ENCODE data around the gene ARID4B. TPM values are rescaled to one million over a fixed set of nuclear protein-coding genes. Genes with fewer than 3 reads are reported as not detected.

The ARID4B gene
- total and polyA plus RNA-seq, 2 donors from 2014 or later, result 6.6 to 50.3 TPM

DNA sequence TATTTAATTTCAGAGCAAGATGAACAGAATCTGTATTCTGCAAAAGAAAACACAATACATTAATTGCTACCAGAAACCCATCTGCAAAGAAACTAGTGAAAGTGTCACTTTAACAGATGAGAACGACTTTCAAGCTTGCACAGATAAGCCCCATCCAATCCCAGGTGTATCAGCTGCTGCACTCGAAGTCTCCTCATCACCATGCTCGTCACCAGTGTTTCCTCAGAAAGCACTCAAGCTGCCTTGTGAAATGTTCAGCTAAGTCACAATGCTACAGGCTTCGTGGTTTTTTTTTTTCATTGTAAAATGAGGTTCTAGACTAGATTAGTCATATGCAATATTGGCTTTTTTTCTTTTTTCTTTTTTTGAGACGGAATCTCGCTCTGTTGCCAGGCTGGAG is 196.0 kb downstream of the ARID4B start:
- no peak for DNase-seq
- intact Hi-C loops (cut with DNase I), result no loop called here
- no peaks in the 10 kb centered on the region for H3K9me3 ChIP-seq (ENCODE audit: control insufficient read depth in 2 of 3, insufficient read depth in 1 of 3, low read length in 3 of 3)
- no peak overlapping the region for H3K4me3 ChIP-seq (ENCODE audit: low read length in 3 of 3)
- H3K9ac ChIP-seq (ENCODE audit: low read length in 3 of 3), result no peak overlapping the region
- H3K27me3 ChIP-seq (ENCODE audit: control insufficient read depth, insufficient read depth, low read length), result no peaks in the 10 kb centered on the region
- TF ChIP-seq, protein P1, sequence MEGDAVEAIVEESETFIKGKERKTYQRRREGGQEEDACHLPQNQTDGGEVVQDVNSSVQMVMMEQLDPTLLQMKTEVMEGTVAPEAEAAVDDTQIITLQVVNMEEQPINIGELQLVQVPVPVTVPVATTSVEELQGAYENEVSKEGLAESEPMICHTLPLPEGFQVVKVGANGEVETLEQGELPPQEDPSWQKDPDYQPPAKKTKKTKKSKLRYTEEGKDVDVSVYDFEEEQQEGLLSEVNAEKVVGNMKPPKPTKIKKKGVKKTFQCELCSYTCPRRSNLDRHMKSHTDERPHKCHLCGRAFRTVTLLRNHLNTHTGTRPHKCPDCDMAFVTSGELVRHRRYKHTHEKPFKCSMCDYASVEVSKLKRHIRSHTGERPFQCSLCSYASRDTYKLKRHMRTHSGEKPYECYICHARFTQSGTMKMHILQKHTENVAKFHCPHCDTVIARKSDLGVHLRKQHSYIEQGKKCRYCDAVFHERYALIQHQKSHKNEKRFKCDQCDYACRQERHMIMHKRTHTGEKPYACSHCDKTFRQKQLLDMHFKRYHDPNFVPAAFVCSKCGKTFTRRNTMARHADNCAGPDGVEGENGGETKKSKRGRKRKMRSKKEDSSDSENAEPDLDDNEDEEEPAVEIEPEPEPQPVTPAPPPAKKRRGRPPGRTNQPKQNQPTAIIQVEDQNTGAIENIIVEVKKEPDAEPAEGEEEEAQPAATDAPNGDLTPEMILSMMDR (IDR thresholded peaks at IDR 0.05; ENCODE audit: borderline replicate concordance, extremely low read depth, insufficient read depth), result no peak
- no peak overlapping the region for H3K27ac ChIP-seq (ENCODE audit: low read depth in 2 of 2, low read length in 2 of 2)
- peaks cover 0 to 4% (median 0%) of the 10 kb centered on the region in 3 donors for H3K4me1 ChIP-seq (ENCODE audit: control insufficient read depth in 2 of 3, insufficient read depth in 2 of 3, low read depth in 1 of 3, low read length in 3 of 3)
- H3K36me3 ChIP-seq (ENCODE audit: control insufficient read depth in 2 of 3, insufficient read depth in 3 of 3, low read length in 3 of 3), result peaks cover 5 to 22% (median 19%) of the 10 kb centered on the region in 3 donors
- no peak for FAIRE-seq

DNA sequence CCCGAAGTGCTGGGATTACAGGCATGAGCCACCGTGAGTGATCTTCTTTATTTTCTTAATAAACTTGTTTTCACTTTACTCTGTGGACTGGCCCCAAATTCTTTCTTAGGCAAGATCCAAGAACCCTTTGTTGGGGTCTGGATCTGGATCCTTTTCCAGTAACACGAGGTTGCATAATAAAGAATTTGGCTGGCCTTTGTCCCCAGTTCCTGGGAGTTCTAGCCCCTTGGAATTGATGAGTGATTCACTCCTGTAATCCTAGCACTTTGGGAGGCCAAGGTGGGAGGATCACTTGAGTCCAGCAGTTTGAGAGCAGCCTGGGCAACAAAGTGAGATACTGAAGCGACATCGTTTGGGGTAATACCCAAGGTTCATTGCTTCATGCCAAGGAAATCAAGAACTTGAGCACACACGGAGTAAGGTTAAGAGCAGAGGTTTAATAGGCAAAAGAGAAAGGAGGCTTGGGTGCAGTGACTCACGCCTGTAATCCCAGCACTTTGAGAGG is 197.2 kb downstream of the ARID4B start:
- intact Hi-C loops (cut with DNase I), result no loop called here
- TF ChIP-seq, protein P1 (IDR thresholded peaks at IDR 0.05; ENCODE audit: borderline replicate concordance, extremely low read depth, insufficient read depth), result no peak
- no peaks in the 10 kb centered on the region for H3K27me3 ChIP-seq (ENCODE audit: control insufficient read depth, insufficient read depth, low read length)
- H3K9ac ChIP-seq (ENCODE audit: low read length in 3 of 3), result no peak overlapping the region
- peaks cover 0 to 7% (median 0%) of the 10 kb centered on the region in 3 donors for H3K4me1 ChIP-seq (ENCODE audit: control insufficient read depth in 2 of 3, insufficient read depth in 2 of 3, low read depth in 1 of 3, low read length in 3 of 3)
- no peak for FAIRE-seq
- no peak overlapping the region for H3K4me3 ChIP-seq (ENCODE audit: low read length in 3 of 3)
- DNase-seq, result no peak
- peaks cover 2 to 11% (median 9%) of the 10 kb centered on the region in 3 donors for H3K36me3 ChIP-seq (ENCODE audit: control insufficient read depth in 2 of 3, insufficient read depth in 3 of 3, low read length in 3 of 3)
- H3K9me3 ChIP-seq (ENCODE audit: control insufficient read depth in 2 of 3, insufficient read depth in 1 of 3, low read length in 3 of 3), result no peaks in the 10 kb centered on the region
- no peak overlapping the region for H3K27ac ChIP-seq (ENCODE audit: low read depth in 2 of 2, low read length in 2 of 2)

DNA sequence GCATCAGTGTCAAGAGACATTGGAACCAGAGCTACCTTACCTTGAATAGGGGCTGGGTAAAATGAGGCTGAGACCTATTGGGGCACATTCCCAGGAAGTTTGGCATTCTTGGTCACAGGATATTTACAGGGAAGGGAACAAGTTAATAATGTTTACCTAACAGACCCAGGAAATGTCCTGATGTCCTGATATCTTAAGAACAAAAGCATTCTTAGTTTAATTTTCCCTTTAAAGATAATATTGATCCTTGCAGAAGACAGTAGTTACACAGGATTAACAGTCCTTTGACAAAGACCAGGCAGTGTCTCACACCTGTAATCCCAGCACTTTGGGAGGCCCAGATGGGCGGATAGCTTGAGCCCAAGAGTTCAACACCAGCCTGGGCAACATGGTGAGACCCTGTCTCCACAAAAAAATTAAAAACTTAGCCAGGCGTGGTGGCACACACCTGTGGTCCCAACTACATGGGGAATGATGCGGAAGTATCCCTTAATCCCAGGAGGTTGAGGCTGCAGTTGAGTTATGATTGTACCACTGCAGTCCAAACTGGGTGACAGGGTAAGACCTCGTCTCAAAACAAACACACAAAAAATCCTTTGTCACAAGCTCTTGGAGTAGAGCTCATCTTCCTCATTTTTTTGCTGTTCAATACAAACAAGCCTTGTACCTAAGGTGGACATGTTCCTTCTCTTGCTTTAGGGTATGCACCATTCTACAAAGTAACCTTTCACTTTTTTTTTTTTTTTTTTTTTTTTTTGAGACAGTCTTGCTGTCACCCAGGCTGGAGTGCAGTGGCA is 198.0 kb downstream of the ARID4B start:
- no peak overlapping the region for H3K27ac ChIP-seq (ENCODE audit: low read depth in 2 of 2, low read length in 2 of 2)
- H3K9ac ChIP-seq (ENCODE audit: low read length in 3 of 3), result no peak overlapping the region
- no peak overlapping the region for H3K4me3 ChIP-seq (ENCODE audit: low read length in 3 of 3)
- H3K36me3 ChIP-seq (ENCODE audit: control insufficient read depth in 2 of 3, insufficient read depth in 3 of 3, low read length in 3 of 3), result peaks cover 0 to 5% (median 5%) of the 10 kb centered on the region in 3 donors
- H3K4me1 ChIP-seq (ENCODE audit: control insufficient read depth in 2 of 3, insufficient read depth in 2 of 3, low read depth in 1 of 3, low read length in 3 of 3), result peaks cover 0 to 7% (median 0%) of the 10 kb centered on the region in 3 donors
- FAIRE-seq (no peak), DNase-seq (no peak)
- no peaks in the 10 kb centered on the region for H3K27me3 ChIP-seq (ENCODE audit: control insufficient read depth, insufficient read depth, low read length)
- intact Hi-C loops (cut with DNase I), result no loop called here
- H3K9me3 ChIP-seq (ENCODE audit: control insufficient read depth in 2 of 3, insufficient read depth in 1 of 3, low read length in 3 of 3), result no peaks in the 10 kb centered on the region
- TF ChIP-seq, protein P1 (IDR thresholded peaks at IDR 0.05; ENCODE audit: borderline replicate concordance, extremely low read depth, insufficient read depth), result no peak
